Stimulated activated effector memory CD8-positive, alpha-beta T cell treated with anti-CD3 and anti-CD28 coated beads, Interleukin-12 subunit alpha, Interleukin-12 subunit beta, amount 100 ng/mL, for 72 hours (primary cell): ENCODE data around the gene CMKLR1.

ENCODE experiments used
- ATAC-seq: fragments of 150-1000 bp; cut with Tn5 transposase; 2 replicates; pipeline ENCODE4 v1.10.0; 2021
- DNase-seq, 2 donors: peaks; one replicate each; pipeline ENCODE4 v3.0.0; 2021 to 2022; ENCODE audit warnings: low spot score in 2 of 2
- H3K27ac Mint-ChIP-seq: one replicate; pipeline ENCODE4 v1.8.0; 2022; ENCODE audit warnings: mild to moderate bottlenecking, mixed read lengths
- H3K36me3 Mint-ChIP-seq: one replicate; pipeline ENCODE4 v1.8.0; 2022; ENCODE audit warnings: mild to moderate bottlenecking, mixed read lengths
- H3K4me1 Mint-ChIP-seq: one replicate; pipeline ENCODE4 v1.8.0; 2022; ENCODE audit warnings: mixed read lengths
- H3K4me3 Mint-ChIP-seq: one replicate; pipeline ENCODE4 v1.8.0; 2022; ENCODE audit warnings: mild to moderate bottlenecking, mixed read lengths
- H3K9me3 Mint-ChIP-seq: one replicate; pipeline ENCODE4 v1.8.0; 2022; ENCODE audit warnings: mixed read lengths

The CMKLR1 gene

GRCh38 chr12:108317308-108318234 lies 21.5 kb downstream of the CMKLR1 start:
- Mint-ChIP-seq H3K4me3 (no peak overlapping the region), H3K4me1 (peaks cover 17% of the 10 kb centered on the region), H3K27ac (no peak overlapping the region), H3K9me3 (peaks cover 3% of the 10 kb centered on the region), H3K36me3 (no peaks in the 10 kb centered on the region)
- ATAC-seq (no peak), DNase-seq (no peak)

GRCh38 chr12:108316176-108317086 lies 22.7 kb downstream of the CMKLR1 start:
- peaks cover 3% of the 10 kb centered on the region for H3K9me3 Mint-ChIP-seq
- H3K4me3 Mint-ChIP-seq: peak overlapping the region; percentile 12
- ATAC-seq: no peak
- DNase-seq: no peak
- H3K36me3 Mint-ChIP-seq: no peaks in the 10 kb centered on the region
- peak overlapping the region; percentile 70 for H3K27ac Mint-ChIP-seq
- H3K4me1 Mint-ChIP-seq: peaks cover 17% of the 10 kb centered on the region

DNA sequence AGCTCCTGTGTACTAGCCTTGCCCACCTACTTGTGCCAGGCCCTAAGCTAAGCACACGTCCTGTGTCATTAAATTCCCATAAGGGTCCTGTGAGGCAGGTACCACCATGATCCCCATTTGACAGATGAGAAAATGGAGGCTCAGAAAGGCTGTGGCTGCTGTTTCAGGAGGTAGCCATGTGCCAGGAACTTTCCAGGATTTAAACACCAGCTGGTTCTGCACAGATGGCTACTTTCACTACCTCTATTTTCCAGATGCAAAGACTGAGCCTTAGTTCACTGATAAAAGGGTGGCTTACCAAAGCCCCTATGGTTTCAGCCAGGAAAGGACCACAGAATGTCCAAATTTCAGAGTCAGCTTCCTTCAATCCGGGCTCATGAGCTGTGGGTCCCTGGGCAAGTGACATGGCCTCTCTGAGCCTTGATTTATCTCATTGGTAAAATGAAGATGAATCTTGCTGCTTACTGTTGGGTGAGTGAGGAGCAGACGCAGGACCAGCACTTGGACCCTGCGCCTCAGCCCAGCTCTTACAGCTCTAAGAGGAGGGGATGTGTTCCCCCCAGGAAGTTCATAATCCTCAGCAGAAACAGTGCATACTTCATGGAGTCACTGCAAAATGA lies 23.5 kb downstream of the CMKLR1 start:
- Mint-ChIP-seq H3K27ac (peak overlapping the region; percentile 70), H3K36me3 (no peaks in the 10 kb centered on the region), H3K9me3 (peaks cover 3% of the 10 kb centered on the region), H3K4me3 (peak overlapping the region; percentile 12), H3K4me1 (peaks cover 17% of the 10 kb centered on the region)
- DNase-seq (no peak), ATAC-seq (no peak)

- peaks cover 3% of the 10 kb centered on the region for H3K9me3 Mint-ChIP-seq
- ATAC-seq (peak; percentile 34), DNase-seq (no peak)
- peak overlapping the region; percentile 34 for H3K4me3 Mint-ChIP-seq
- H3K27ac Mint-ChIP-seq: peak overlapping the region; percentile 81
- H3K4me1 Mint-ChIP-seq: peaks cover 17% of the 10 kb centered on the region
- no peaks in the 10 kb centered on the region for H3K36me3 Mint-ChIP-seq
Observed at GRCh38 chr12:108313606-108314351, 25.3 kb downstream of the CMKLR1 start.

DNA sequence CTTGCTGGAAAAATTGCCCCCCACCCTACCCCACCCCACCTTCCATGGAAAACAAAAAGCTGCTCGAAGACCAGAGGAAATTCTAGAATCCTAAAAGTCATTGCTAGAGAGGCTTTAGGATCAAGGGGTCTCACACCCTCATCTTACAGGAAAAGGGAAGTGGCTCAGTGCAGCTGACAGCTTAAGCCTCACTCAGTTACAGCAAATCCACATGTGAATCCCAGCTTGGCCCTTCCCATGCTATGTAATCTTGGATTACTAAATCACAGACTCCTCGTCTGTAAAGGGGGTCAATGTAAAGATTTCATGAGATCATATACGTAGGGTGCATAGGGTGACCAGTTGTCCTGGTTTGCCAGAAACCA lies 25.9 kb downstream of the CMKLR1 start:
- no peak for ATAC-seq
- H3K9me3 Mint-ChIP-seq: peaks cover 3% of the 10 kb centered on the region
- H3K27ac Mint-ChIP-seq: peak overlapping the region; percentile 81
- H3K36me3 Mint-ChIP-seq: no peaks in the 10 kb centered on the region
- peaks cover 21% of the 10 kb centered on the region for H3K4me1 Mint-ChIP-seq
- no peak overlapping the region for H3K4me3 Mint-ChIP-seq
- DNase-seq: no peak

DNA sequence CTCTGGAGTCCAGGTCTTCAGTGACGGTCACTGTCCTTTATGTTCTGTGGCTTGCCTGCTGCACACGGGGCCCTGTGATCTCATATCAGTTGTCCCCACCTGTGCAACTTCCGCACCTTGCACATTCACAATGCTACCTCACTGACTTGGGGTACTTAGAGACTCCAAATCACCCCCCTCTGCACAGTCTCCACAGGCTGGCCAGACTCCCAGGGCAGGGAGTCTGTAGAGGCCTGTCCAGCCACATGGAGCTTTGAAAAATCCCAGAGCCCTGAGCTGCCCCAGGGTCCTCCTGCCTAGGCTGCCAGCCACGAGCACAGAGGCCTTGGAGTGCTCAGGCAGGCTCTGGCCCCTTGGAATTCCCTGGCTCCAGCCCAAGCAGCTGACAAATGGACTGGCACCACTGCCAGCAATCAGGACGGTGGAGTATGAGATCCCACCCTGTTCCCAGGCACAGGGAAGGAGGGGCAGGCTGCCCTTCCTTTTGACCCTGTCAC lies 26.4 kb downstream of the CMKLR1 start:
- H3K4me3 Mint-ChIP-seq: no peak overlapping the region
- peaks cover 22% of the 10 kb centered on the region for H3K4me1 Mint-ChIP-seq
- no peak overlapping the region for H3K27ac Mint-ChIP-seq
- H3K36me3 Mint-ChIP-seq: no peaks in the 10 kb centered on the region
- no peak for DNase-seq
- H3K9me3 Mint-ChIP-seq: peaks cover 3% of the 10 kb centered on the region
- ATAC-seq: no peak

- H3K4me3 Mint-ChIP-seq: no peak overlapping the region
- peaks cover 3% of the 10 kb centered on the region for H3K9me3 Mint-ChIP-seq
- ATAC-seq (no peak), DNase-seq (no peak)
- H3K36me3 Mint-ChIP-seq: no peaks in the 10 kb centered on the region
- H3K4me1 Mint-ChIP-seq: peaks cover 27% of the 10 kb centered on the region
- H3K27ac Mint-ChIP-seq: peak overlapping the region; percentile 20
Observed at GRCh38 chr12:108312073-108312659, 26.9 kb downstream of the CMKLR1 start.

DNA sequence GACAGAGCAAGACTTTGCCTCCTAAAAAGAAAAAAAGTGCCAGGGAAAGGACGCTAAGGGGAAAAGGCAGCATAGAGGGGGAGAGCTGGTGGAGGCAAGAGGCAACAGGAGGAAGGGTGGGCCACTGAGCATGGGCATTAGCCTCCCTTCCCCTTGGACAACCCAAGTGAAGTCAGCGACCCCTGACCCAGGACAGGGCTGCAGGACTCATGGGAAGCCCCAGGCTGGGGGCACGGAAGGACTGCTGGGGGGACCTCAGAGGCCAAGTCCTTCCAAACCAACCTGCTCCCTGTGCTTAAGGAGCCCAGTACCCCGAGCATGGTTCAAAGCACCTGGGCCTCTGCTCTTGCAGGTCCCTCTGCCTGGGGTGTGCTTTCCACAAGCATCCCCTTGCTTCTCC lies 27.5 kb downstream of the CMKLR1 start:
- no peak overlapping the region for H3K4me3 Mint-ChIP-seq
- ATAC-seq: no peak

GRCh38 chr12:108310489-108310888 lies 28.6 kb downstream of the CMKLR1 start:
- DNase-seq (no peak), ATAC-seq (no peak)
- no peak overlapping the region for H3K4me3 Mint-ChIP-seq
- peaks cover 36% of the 10 kb centered on the region for H3K4me1 Mint-ChIP-seq
- no peaks in the 10 kb centered on the region for H3K9me3 Mint-ChIP-seq
- no peaks in the 10 kb centered on the region for H3K36me3 Mint-ChIP-seq
- no peak overlapping the region for H3K27ac Mint-ChIP-seq

More for the DNA sequence above, 27.5 kb downstream of the CMKLR1 start:
- Mint-ChIP-seq H3K4me1 (peaks cover 33% of the 10 kb centered on the region), H3K27ac (peak overlapping the region; percentile 20), H3K36me3 (no peaks in the 10 kb centered on the region), H3K9me3 (peaks cover 3% of the 10 kb centered on the region)
- DNase-seq: no peak

DNA sequence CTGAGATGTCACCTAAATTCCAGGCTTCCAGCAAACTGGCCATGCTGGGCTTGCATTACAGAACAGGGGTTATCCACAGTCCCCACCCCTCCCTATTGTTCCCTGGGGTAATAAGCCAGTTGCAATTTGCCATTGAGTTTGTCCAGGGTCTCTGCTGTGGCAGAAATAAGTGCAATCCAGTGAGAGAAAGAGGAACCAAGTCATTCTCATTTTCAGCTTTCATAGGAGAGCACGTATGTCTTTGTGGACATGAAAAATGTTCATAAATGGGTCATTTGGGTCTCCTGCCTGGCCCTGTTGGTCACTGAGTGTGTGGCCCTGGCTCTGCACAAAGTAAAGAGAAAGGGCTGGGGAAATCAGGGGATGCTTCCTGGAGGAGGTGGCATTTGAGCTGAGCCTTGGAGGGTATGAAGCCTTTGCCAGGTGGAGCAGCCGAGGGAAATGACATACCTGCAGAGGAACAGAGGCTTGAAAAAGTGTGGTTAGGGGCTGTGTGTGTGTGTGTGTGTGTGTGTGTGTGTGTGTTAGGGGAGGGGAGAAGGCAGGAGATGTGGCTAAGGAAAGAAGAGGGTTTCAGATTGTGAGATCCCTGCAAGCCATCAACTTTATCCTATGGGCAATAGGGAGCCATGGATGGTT lies 29.3 kb downstream of the CMKLR1 start:
- DNase-seq (no peak), ATAC-seq (no peak)
- H3K9me3 Mint-ChIP-seq: no peaks in the 10 kb centered on the region
- peaks cover 43% of the 10 kb centered on the region for H3K4me1 Mint-ChIP-seq
- no peak overlapping the region for H3K4me3 Mint-ChIP-seq
- no peak overlapping the region for H3K27ac Mint-ChIP-seq
- no peaks in the 10 kb centered on the region for H3K36me3 Mint-ChIP-seq

GRCh38 chr12:108308395-108309085 lies 30.6 kb downstream of the CMKLR1 start:
- Mint-ChIP-seq H3K4me3 (no peak overlapping the region), H3K4me1 (peaks cover 43% of the 10 kb centered on the region), H3K27ac (no peak overlapping the region), H3K36me3 (no peaks in the 10 kb centered on the region), H3K9me3 (no peaks in the 10 kb centered on the region)
- no peak for ATAC-seq
- DNase-seq: no peak

DNA sequence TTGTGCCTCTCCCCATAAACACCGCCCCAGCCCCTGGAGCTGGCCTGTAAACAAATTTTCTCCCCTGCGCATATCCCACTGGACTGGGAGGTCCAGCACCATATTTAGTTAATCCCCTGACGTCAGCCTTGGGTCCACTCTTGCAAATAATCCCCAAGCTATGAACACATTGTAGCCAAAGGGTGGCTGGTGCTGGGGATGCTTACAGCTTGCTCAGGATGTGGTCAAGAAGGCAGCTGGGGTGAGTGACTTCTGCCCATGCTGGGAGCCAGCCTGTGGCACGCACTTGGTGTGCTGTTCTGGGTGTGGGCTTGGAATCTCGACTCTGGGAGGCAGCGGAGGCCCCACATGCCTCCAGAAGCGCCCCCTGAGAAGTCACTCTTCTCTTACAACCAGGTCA lies 32.1 kb downstream of the CMKLR1 start:
- H3K27ac Mint-ChIP-seq: peak overlapping the region; percentile 38
- peaks cover 46% of the 10 kb centered on the region for H3K4me1 Mint-ChIP-seq
- H3K4me3 Mint-ChIP-seq: peak overlapping the region; percentile 57
- H3K9me3 Mint-ChIP-seq: no peaks in the 10 kb centered on the region
- H3K36me3 Mint-ChIP-seq: no peaks in the 10 kb centered on the region
- ATAC-seq: peak; percentile 58
- DNase-seq: no peak

- Mint-ChIP-seq H3K4me3 (peak overlapping the region; percentile 57), H3K36me3 (no peaks in the 10 kb centered on the region), H3K4me1 (peaks cover 51% of the 10 kb centered on the region), H3K27ac (peak overlapping the region; percentile 38), H3K9me3 (no peaks in the 10 kb centered on the region)
- ATAC-seq: peak; percentile 43
- no peak for DNase-seq
Observed at GRCh38 chr12:108306506-108306905, 32.6 kb downstream of the CMKLR1 start.
